Activated CD8-positive, alpha-beta T cell treated with anti-CD3 and anti-CD28 coated beads, Interleukin-2, amount 10 ng/mL, durations not matched to agents 7 days and 5 days (primary cell): ENCODE data around the gene HOXC10. TPM values are rescaled to one million over a fixed set of nuclear protein-coding genes. Genes with fewer than 3 reads are reported as not detected.

ENCODE experiments used
- ATAC-seq: fragments of 150-1000 bp; cut with Tn5 transposase; one replicate; pipeline ENCODE4 v1.10.0; 2021; ENCODE audit warnings: moderate library complexity
- CTCF ChIA-PET: fragments of 350-600 bp; sonication (Branson Sonifier 250); formaldehyde crosslinking; loops from one replicate; lab custom pipeline; 2021; ENCODE audit warnings: antibody characterized with exemption; lab: Charles Lee
- POLR2A ChIA-PET: fragments of 350-600 bp; sonication (Branson Sonifier 250); formaldehyde crosslinking; loops from one replicate; lab custom pipeline; 2021; ENCODE audit warnings: antibody characterized with exemption; lab: Charles Lee
- DNase-seq: peaks from one replicate; pipeline ENCODE4 v3.0.0-alpha.2; 2020
- H3K27ac Mint-ChIP-seq: one replicate; pipeline ENCODE4 v1.8.0; 2021; ENCODE audit warnings: mild to moderate bottlenecking, mixed read lengths
- H3K27me3 Mint-ChIP-seq: one replicate; pipeline ENCODE4 v1.8.0; 2021; ENCODE audit warnings: low read depth, mixed read lengths
- H3K36me3 Mint-ChIP-seq: one replicate; pipeline ENCODE4 v1.8.0; 2021; ENCODE audit warnings: low read depth, mixed read lengths
- H3K4me1 Mint-ChIP-seq: one replicate; pipeline ENCODE4 v1.8.0; 2021; ENCODE audit warnings: low read depth, mixed read lengths
- H3K4me3 Mint-ChIP-seq: one replicate; pipeline ENCODE4 v1.8.0; 2021; ENCODE audit warnings: mild to moderate bottlenecking, mixed read lengths
- H3K9me3 Mint-ChIP-seq: one replicate; pipeline ENCODE4 v1.8.0; 2022; ENCODE audit warnings: mixed read lengths; ENCODE audit not compliant: insufficient read depth
- total RNA-seq, 2 experiments: library from RNA; stranded (reverse); gene quantifications; one replicate each; pipeline ENCODE4 v1.2.3, GENCODE V29; 2021

The HOXC10 gene
- total RNA-seq, 2 experiments from 2014 or later = not detected

GRCh38 chr12:53952871-53953734 is 31.8 kb upstream of the HOXC10 start:
- Mint-ChIP-seq H3K27ac (peak overlapping the region; percentile 20), H3K27me3 (peaks cover 93% of the 10 kb centered on the region), H3K36me3 (peaks cover 9% of the 10 kb centered on the region), H3K4me3 (peak overlapping the region; percentile 31), H3K9me3 (no peaks in the 10 kb centered on the region), H3K4me1 (peaks cover 14% of the 10 kb centered on the region)
- ChIA-PET CTCF (interaction anchor here (1.0 to 1.7 kb wide), 4 partner anchors 53 to 263 kb away, joined by 3 to 5 read pairs (median 3); no protein-coding TSS in a partner anchor), POLR2A (interaction anchor here (0.7 to 1.0 kb wide), 2 partner anchors 13 to 16 kb away, joined by 3 to 6 read pairs; no protein-coding TSS in a partner anchor)
- ATAC-seq (no peak), DNase-seq (no peak)

DNA sequence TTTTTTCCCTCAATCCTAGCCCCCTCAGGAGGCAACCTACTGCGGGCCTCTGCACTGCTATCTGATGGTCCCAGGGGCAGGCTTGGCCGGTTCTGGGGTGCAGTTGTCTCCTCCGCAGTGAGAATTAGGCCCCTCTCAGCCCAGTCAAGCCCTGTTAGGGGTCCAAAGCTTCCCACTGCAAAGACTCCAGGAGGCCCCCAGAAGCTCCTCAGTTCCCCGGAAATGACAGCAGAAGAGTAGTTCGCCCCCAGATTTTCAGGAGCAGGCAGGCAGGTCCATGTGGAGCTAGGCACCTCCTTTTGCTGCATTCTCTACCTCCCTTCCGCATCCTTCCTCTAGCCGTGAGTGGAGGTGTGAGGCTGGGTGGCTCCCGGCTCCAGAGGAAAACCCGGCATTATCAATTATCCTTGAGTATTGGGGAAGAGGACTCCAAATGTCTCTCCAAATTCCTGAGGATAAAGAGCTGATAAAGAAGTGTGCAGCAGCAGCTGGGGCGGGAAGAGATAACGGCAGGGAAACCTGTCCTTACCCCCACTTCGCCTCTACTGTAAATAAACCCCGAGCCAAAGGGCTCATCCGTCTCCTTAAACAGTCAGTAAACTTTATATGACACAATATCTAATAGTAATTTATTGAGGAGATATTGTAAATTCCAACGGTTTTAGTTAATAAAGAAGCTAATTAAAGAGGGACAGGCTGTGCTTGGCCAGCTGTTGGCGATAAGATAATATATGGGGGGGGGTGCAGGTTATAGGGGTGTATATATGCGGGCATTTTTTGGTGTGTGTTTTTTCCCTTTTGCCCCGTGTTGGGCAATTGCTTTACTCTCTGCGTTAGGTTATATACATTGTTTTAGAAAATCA is 30.9 kb upstream of the HOXC10 start:
- H3K27me3 Mint-ChIP-seq = peaks cover 92% of the 10 kb centered on the region
- H3K9me3 Mint-ChIP-seq = no peaks in the 10 kb centered on the region
- CTCF ChIA-PET = interaction anchor here (0.6 to 1.7 kb wide), 6 partner anchors 31 to 247 kb away, joined by 3 to 5 read pairs (median 3); partner anchors contain the start of gene HOXC10
- no peak for ATAC-seq
- peak overlapping the region; percentile 34 for H3K27ac Mint-ChIP-seq
- peak overlapping the region; percentile 8 for H3K4me3 Mint-ChIP-seq
- peaks cover 14% of the 10 kb centered on the region for H3K4me1 Mint-ChIP-seq
- DNase-seq = no peak
- H3K36me3 Mint-ChIP-seq = peaks cover 9% of the 10 kb centered on the region
- POLR2A ChIA-PET = interaction anchor here (0.7 to 1.0 kb wide), 2 partner anchors 14 to 17 kb away, joined by 3 to 6 read pairs; no protein-coding TSS in a partner anchor

DNA sequence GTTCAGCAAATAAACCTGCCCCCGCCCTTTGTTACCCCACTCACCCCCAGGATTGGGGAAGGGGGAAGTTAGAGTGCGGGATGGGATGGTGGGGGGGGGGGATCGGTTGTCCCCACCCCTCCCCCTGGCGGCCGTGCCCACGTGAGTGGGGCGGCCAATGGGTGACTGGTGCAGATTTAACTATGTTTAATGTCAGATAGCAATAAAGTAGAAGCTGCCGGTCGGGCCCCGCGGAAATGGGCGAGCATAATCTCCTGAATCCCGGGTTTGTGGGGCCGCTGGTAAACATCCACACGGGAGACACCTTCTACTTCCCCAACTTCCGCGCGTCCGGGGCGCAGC is 30.3 kb upstream of the HOXC10 start, which contains the start of gene HOXC12:
TSS of gene HOXC12 (plus strand) at position 210 of the 342 bp plus-strand sequence. CDS start at position 237, 27 bp downstream.
- peaks cover 92% of the 10 kb centered on the region for H3K27me3 Mint-ChIP-seq
- H3K36me3 Mint-ChIP-seq = peaks cover 9% of the 10 kb centered on the region
- peaks cover 14% of the 10 kb centered on the region for H3K4me1 Mint-ChIP-seq
- H3K27ac Mint-ChIP-seq = peak within 1 kb of the TSS; percentile 34
- ATAC-seq = no peak
- ChIA-PET CTCF (interaction anchor here (0.6 to 1.7 kb wide), 4 partner anchors 31 to 247 kb away, joined by 3 to 5 read pairs (median 4); partner anchors contain the start of gene HOXC10), POLR2A (no interaction called here)
- no peaks in the 10 kb centered on the region for H3K9me3 Mint-ChIP-seq
- peak within 1 kb of the TSS; percentile 8 for H3K4me3 Mint-ChIP-seq
- DNase-seq = no peak

GRCh38 chr12:53955036-53955775 is 29.7 kb upstream of the HOXC10 start:
- H3K27ac Mint-ChIP-seq = no peak overlapping the region
- ATAC-seq (no peak), DNase-seq (no peak)
- peaks cover 92% of the 10 kb centered on the region for H3K27me3 Mint-ChIP-seq
- peaks cover 9% of the 10 kb centered on the region for H3K36me3 Mint-ChIP-seq
- ChIA-PET CTCF (no interaction called here), POLR2A (no interaction called here)
- peaks cover 14% of the 10 kb centered on the region for H3K4me1 Mint-ChIP-seq
- H3K9me3 Mint-ChIP-seq = no peaks in the 10 kb centered on the region
- no peak overlapping the region for H3K4me3 Mint-ChIP-seq

DNA sequence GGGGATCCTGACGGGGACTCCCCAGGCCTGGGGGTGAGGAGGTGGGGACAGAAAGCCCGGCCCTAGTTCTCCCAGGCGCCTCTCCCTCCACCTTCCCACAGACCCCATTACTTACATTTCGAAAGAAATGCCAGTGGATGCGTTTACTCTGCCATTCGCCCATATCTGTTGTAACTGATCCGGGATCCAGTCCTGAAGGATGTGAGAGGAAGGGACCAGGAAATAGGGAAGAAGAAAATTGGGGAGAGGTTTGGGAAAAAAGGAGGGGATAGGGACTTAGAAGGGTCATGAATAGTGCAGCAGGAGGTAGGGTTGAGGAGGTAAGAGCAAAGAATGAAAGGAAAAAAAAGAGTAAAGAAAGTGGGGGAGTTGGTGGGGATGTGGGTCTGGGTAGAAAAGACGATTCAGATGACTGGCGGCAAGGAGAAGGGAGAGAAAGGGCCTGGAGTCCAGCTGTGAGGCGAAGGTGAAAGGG is 29.1 kb upstream of the HOXC10 start:
- ATAC-seq (no peak), DNase-seq (no peak)
- H3K9me3 Mint-ChIP-seq = no peaks in the 10 kb centered on the region
- ChIA-PET CTCF (no interaction called here), POLR2A (no interaction called here)
- H3K27ac Mint-ChIP-seq = peak overlapping the region; percentile 55
- H3K4me1 Mint-ChIP-seq = peaks cover 14% of the 10 kb centered on the region
- peaks cover 9% of the 10 kb centered on the region for H3K36me3 Mint-ChIP-seq
- peak overlapping the region; percentile 29 for H3K4me3 Mint-ChIP-seq
- H3K27me3 Mint-ChIP-seq = peaks cover 92% of the 10 kb centered on the region

- CTCF ChIA-PET = no interaction called here
- H3K4me1 Mint-ChIP-seq = peaks cover 14% of the 10 kb centered on the region
- H3K36me3 Mint-ChIP-seq = peaks cover 9% of the 10 kb centered on the region
- no peak for ATAC-seq
- H3K9me3 Mint-ChIP-seq = no peaks in the 10 kb centered on the region
- H3K27ac Mint-ChIP-seq = peak overlapping the region; percentile 55
- H3K4me3 Mint-ChIP-seq = peak overlapping the region; percentile 29
- DNase-seq = no peak
- peaks cover 91% of the 10 kb centered on the region for H3K27me3 Mint-ChIP-seq
- POLR2A ChIA-PET = no interaction called here
Observed at GRCh38 chr12:53956251-53956887, 28.6 kb upstream of the HOXC10 start.

- Mint-ChIP-seq H3K4me3 (no peak overlapping the region), H3K27me3 (peaks cover 91% of the 10 kb centered on the region), H3K9me3 (no peaks in the 10 kb centered on the region), H3K36me3 (peaks cover 9% of the 10 kb centered on the region), H3K27ac (no peak overlapping the region), H3K4me1 (peaks cover 14% of the 10 kb centered on the region)
- ATAC-seq (no peak), DNase-seq (no peak)
- ChIA-PET POLR2A (no interaction called here), CTCF (no interaction called here)
Observed at GRCh38 chr12:53956914-53957536, 27.9 kb upstream of the HOXC10 start.

GRCh38 chr12:53958128-53958527 is 26.8 kb upstream of the HOXC10 start:
- peaks cover 88% of the 10 kb centered on the region for H3K27me3 Mint-ChIP-seq
- DNase-seq (no peak), ATAC-seq (no peak)
- no peak overlapping the region for H3K4me3 Mint-ChIP-seq
- H3K4me1 Mint-ChIP-seq = peaks cover 14% of the 10 kb centered on the region
- no peak overlapping the region for H3K27ac Mint-ChIP-seq
- H3K36me3 Mint-ChIP-seq = peaks cover 9% of the 10 kb centered on the region
- POLR2A ChIA-PET = no interaction called here
- no peaks in the 10 kb centered on the region for H3K9me3 Mint-ChIP-seq
- CTCF ChIA-PET = interaction anchor here (1.0 to 1.2 kb wide), 2 partner anchors 13 to 243 kb away, joined by 3 read pairs; no protein-coding TSS in a partner anchor

GRCh38 chr12:53959314-53959713 is 25.6 kb upstream of the HOXC10 start:
- CTCF ChIA-PET = interaction anchor here (0.7 to 1.2 kb wide), 3 partner anchors 46 to 256 kb away, joined by 3 read pairs; no protein-coding TSS in a partner anchor
- H3K36me3 Mint-ChIP-seq = peaks cover 4% of the 10 kb centered on the region

More at GRCh38 chr12:53959314-53959713, 25.6 kb upstream of the HOXC10 start:
- DNase-seq = no peak
- POLR2A ChIA-PET = interaction anchor here (0.7 kb wide), 1 partner anchor 8 kb away, joined by 3 read pairs; no protein-coding TSS in a partner anchor
- Mint-ChIP-seq H3K27ac (no peak overlapping the region), H3K27me3 (peaks cover 88% of the 10 kb centered on the region), H3K9me3 (no peaks in the 10 kb centered on the region), H3K4me1 (peaks cover 21% of the 10 kb centered on the region), H3K4me3 (no peak overlapping the region)
- ATAC-seq = no peak
